ENCODE measurements around the gene DMXL1. TPM values are rescaled to one million over a fixed set of nuclear protein-coding genes. Genes with fewer than 3 reads are reported as not detected.

DMXL1 gene
- total RNA-seq, 1 experiment from 2014 or later = 29.2 TPM

DNA sequence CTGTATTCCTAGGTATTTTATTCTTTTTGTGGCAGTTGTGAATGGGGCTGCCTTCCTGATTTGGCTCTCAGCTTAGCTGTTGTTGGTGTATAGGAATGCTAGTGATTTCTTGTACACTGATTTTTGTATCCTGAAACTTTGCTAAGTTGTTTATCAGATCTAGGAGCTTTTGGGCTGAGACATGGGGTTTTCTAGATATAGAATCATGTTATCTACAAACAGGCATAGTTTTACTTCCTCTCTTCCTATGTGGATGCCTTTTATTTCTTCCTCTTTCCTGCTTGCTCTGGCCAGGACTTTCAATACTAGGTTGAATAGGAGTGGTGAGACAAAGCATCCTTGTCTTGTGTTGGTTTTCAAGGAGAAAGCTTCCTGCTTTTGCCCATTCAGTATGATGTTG lies 129.9 kb downstream of the DMXL1 start:
- POLR2A ChIA-PET = no interaction called here
- intact Hi-C loops (cut with micrococcal nuclease; ENCODE audit: unreplicated experiment) = no loop called here
- in situ Hi-C loops (cut with HindIII; ENCODE audit: low pct_unique_long_range_greater_than_20kb, low sequenced_read_pairs) = no loop called here

DNA sequence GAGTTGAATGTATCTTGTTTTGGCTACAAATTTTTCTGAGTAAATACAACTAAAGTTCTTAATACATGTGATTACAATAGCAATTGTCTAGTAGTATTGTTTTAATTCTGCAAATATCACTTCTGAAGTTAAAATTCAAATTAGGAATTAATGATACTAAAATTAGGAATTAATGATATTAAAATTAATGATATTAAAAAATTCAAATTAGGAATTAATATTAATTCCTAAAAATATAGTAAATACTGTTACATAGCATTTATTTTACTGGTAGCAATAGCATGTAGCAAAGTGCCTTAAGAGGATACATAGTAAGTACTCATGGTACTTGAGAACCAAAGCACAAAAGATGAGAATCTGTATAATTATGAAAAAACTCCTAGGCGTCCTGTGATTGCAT lies 136.2 kb downstream of the DMXL1 start:
- TF ChIP-seq, protein P1, sequence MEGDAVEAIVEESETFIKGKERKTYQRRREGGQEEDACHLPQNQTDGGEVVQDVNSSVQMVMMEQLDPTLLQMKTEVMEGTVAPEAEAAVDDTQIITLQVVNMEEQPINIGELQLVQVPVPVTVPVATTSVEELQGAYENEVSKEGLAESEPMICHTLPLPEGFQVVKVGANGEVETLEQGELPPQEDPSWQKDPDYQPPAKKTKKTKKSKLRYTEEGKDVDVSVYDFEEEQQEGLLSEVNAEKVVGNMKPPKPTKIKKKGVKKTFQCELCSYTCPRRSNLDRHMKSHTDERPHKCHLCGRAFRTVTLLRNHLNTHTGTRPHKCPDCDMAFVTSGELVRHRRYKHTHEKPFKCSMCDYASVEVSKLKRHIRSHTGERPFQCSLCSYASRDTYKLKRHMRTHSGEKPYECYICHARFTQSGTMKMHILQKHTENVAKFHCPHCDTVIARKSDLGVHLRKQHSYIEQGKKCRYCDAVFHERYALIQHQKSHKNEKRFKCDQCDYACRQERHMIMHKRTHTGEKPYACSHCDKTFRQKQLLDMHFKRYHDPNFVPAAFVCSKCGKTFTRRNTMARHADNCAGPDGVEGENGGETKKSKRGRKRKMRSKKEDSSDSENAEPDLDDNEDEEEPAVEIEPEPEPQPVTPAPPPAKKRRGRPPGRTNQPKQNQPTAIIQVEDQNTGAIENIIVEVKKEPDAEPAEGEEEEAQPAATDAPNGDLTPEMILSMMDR (IDR thresholded peaks at IDR 0.05) = no peak
- TF ChIP-seq POLR2AphosphoS5 (IDR thresholded peaks at IDR 0.05; ENCODE audit: low read depth, low read length) (no peak), SIN3A (IDR thresholded peaks at IDR 0.05; ENCODE audit: borderline replicate concordance, insufficient read depth, low read depth, low read length) (no peak), TCF7L2 (IDR thresholded peaks at IDR 0.05; ENCODE audit: low read depth, low read length) (no peak)
- TF ChIP-seq, protein P2, sequence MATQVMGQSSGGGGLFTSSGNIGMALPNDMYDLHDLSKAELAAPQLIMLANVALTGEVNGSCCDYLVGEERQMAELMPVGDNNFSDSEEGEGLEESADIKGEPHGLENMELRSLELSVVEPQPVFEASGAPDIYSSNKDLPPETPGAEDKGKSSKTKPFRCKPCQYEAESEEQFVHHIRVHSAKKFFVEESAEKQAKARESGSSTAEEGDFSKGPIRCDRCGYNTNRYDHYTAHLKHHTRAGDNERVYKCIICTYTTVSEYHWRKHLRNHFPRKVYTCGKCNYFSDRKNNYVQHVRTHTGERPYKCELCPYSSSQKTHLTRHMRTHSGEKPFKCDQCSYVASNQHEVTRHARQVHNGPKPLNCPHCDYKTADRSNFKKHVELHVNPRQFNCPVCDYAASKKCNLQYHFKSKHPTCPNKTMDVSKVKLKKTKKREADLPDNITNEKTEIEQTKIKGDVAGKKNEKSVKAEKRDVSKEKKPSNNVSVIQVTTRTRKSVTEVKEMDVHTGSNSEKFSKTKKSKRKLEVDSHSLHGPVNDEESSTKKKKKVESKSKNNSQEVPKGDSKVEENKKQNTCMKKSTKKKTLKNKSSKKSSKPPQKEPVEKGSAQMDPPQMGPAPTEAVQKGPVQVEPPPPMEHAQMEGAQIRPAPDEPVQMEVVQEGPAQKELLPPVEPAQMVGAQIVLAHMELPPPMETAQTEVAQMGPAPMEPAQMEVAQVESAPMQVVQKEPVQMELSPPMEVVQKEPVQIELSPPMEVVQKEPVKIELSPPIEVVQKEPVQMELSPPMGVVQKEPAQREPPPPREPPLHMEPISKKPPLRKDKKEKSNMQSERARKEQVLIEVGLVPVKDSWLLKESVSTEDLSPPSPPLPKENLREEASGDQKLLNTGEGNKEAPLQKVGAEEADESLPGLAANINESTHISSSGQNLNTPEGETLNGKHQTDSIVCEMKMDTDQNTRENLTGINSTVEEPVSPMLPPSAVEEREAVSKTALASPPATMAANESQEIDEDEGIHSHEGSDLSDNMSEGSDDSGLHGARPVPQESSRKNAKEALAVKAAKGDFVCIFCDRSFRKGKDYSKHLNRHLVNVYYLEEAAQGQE (IDR thresholded peaks at IDR 0.05; ENCODE audit: insufficient read depth in 1 of 2, low read depth in 2 of 2, low read length in 1 of 2) = no peak
- in situ Hi-C loops (cut with HindIII; ENCODE audit: low pct_unique_long_range_greater_than_20kb, low sequenced_read_pairs) = no loop called here
- intact Hi-C loops (cut with micrococcal nuclease; ENCODE audit: unreplicated experiment) = no loop called here
- ATAC-seq (no peak), DNase-seq (ENCODE audit: low read depth, low spot score) (no peak)
- BruUV-seq (replicated peaks) = no TSS peak
- no peaks in the 10 kb centered on the region for H3K36me3 ChIP-seq (ENCODE audit: control insufficient read depth, insufficient read depth, low read length)
- POLR2A ChIA-PET = no interaction called here
- no peak overlapping the region for H3K4me3 ChIP-seq (ENCODE audit: low read depth in 2 of 2, low read length in 2 of 2)
- CTCF ChIA-PET = no interaction called here
- no peak overlapping the region for H3K27ac ChIP-seq (ENCODE audit: low read length)
- no peaks in the 10 kb centered on the region for H3K27me3 ChIP-seq (ENCODE audit: control insufficient read depth, insufficient read depth, low read length)
- no peaks in the 10 kb centered on the region for H3K4me1 ChIP-seq (ENCODE audit: control insufficient read depth, insufficient read depth, low read length)
- no peaks in the 10 kb centered on the region for H3K9me3 ChIP-seq (ENCODE audit: control insufficient read depth, insufficient read depth, low read depth, low read length)

More for the DNA sequence above, 129.9 kb downstream of the DMXL1 start:
- CTCF ChIA-PET = no interaction called here
- TF ChIP-seq, protein P2 (IDR thresholded peaks at IDR 0.05; ENCODE audit: insufficient read depth in 1 of 2, low read depth in 2 of 2, low read length in 1 of 2) = no peak
- TF ChIP-seq SIN3A (IDR thresholded peaks at IDR 0.05; ENCODE audit: borderline replicate concordance, insufficient read depth, low read depth, low read length) = no peak
- TF ChIP-seq, protein P1 (IDR thresholded peaks at IDR 0.05) = no peak
- no peak for TF ChIP-seq TCF7L2 (IDR thresholded peaks at IDR 0.05; ENCODE audit: low read depth, low read length)
- no peak for TF ChIP-seq POLR2AphosphoS5 (IDR thresholded peaks at IDR 0.05; ENCODE audit: low read depth, low read length)
- BruUV-seq (replicated peaks) = no TSS peak
- DNase-seq (ENCODE audit: low read depth, low spot score) = no peak
- no peaks in the 10 kb centered on the region for H3K9me3 ChIP-seq (ENCODE audit: control insufficient read depth, insufficient read depth, low read depth, low read length)
- H3K4me1 ChIP-seq (ENCODE audit: control insufficient read depth, insufficient read depth, low read length) = no peaks in the 10 kb centered on the region
- no peaks in the 10 kb centered on the region for H3K27me3 ChIP-seq (ENCODE audit: control insufficient read depth, insufficient read depth, low read length)
- H3K27ac ChIP-seq (ENCODE audit: low read length) = no peak overlapping the region
- ATAC-seq = no peak
- no peak overlapping the region for H3K4me3 ChIP-seq (ENCODE audit: low read depth in 2 of 2, low read length in 2 of 2)
- no peaks in the 10 kb centered on the region for H3K36me3 ChIP-seq (ENCODE audit: control insufficient read depth, insufficient read depth, low read length)

Data from Panc1 (cell line).